Hindlimb muscle (tissue), 1 donor: ENCODE measurements around the gene ASIC4. TPM values are rescaled to one million over a fixed set of nuclear protein-coding genes. Genes with fewer than 3 reads are reported as not detected.

Experiments used
- DNase-seq: peaks from one replicate; pipeline ENCODE4 v3.0.0-alpha.2; 2013
- polyA plus RNA-seq: library from polyadenylated mRNA; unstranded; fragments of 120-200 nt; gene quantifications from one replicate; pipeline ENCODE4 v1.2.1, GENCODE V29; 2013; ENCODE audit not compliant: insufficient read length

Gene ASIC4
- polyA plus RNA-seq, 1 donor: 0.48 TPM

- no peak for DNase-seq
Measured at GRCh38 chr2:219515874-219516629, 1.8 kb downstream of the ASIC4 start.

GRCh38 chr2:219516888-219517287 is 2.6 kb downstream of the ASIC4 start:
- DNase-seq: no peak

DNA sequence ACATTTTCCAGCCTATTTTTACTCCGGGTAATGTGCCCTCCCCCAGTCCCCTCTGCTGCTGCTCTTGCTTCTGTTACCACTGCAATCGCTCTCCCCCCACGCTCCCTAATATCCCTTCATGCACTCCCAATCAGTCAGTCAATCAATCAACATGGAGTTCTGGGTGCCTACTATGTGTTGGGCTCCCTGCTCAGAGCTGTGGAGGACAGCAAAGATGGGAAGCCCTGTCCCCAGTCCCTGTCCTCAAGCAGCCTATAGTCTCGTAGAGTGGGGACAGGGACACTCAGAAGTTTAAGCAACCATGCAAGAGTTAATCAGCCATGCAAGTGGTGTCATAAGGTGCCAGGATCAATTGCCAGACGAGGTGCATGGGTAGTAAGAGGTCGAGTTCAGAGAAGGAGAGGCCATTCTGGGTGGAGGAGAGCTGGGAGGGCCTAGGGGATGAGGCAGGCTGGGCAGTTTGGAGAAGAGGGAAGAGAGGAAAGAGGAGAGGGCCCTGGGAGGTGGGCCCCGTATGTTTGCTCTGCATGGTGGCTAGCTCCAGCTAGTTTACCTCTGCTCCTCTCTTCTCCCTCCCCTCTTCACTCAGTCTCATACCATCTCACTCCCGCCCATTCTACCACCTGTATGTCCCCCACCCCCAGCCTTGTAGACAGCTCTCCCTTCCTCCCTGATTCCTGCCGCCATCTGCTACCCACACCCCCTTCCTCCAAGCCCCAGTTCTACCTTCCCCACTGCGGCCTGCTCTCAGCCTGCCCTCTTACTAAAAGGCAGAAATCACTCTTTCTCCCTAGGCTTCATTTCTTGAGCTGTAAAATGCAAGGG is 3.9 kb downstream of the ASIC4 start:
- DNase-seq: no peak

DNA sequence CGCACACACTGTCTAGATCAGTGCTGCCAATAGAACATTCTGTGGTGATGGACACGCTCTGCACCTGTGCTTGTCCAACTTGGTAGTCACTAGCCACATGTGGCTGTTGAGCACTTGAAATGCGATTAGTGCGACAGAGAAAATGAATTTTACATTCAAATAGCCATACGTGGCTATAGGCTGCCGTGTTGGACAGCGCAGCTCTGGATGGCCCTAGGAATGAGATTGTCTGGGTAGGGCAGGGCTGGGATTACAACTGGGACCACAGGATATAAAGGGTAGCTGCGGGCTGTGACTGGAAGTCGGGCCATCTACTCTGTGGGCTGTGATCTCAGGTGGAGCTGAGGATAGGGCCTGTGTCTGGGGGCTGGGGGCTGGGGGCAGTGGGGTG is 5.2 kb downstream of the ASIC4 start:
- DNase-seq: no peak

- DNase-seq: no peak
Measured at GRCh38 chr2:219520079-219520478, 5.8 kb downstream of the ASIC4 start.

DNA sequence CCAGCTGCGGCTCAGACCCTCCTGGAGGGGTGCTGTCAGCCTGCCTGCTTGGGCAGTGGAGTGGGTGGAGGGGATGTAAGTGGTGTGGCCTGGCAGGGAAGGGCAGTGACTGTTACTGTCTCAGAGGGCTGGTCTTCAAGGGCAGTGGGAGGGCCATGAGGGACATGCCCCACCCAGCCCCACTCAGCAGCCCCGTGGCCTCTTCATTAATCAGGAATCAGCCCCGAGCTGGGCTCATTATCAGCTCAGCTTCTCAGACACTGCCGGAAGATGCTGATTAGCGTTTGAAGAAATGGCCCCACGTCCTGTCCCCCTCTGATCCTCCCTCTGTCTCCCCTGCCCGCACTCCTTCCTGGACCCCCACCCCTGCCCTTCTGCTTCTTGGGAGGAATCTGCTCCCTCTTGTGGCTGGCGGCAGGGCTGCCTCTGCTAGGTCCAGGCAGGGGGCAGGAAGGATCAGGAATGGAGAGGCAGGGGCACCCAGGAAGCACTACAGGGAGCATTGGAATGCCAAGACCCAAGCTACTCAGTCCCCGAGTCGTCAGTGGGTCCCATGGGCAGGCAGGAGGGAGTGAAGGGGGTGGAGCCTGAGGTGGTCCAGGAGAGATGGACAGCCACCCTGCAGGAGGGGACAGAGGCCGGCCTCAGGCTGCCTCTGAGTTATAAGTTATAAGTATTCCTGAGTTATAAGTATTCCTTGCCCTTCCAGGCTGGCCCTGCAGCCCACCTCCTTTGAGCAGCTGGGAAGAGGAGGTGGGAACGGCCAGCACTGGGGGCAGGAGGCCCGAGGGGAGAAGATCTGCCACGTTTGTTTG is 7.0 kb downstream of the ASIC4 start:
- DNase-seq: no peak

DNA sequence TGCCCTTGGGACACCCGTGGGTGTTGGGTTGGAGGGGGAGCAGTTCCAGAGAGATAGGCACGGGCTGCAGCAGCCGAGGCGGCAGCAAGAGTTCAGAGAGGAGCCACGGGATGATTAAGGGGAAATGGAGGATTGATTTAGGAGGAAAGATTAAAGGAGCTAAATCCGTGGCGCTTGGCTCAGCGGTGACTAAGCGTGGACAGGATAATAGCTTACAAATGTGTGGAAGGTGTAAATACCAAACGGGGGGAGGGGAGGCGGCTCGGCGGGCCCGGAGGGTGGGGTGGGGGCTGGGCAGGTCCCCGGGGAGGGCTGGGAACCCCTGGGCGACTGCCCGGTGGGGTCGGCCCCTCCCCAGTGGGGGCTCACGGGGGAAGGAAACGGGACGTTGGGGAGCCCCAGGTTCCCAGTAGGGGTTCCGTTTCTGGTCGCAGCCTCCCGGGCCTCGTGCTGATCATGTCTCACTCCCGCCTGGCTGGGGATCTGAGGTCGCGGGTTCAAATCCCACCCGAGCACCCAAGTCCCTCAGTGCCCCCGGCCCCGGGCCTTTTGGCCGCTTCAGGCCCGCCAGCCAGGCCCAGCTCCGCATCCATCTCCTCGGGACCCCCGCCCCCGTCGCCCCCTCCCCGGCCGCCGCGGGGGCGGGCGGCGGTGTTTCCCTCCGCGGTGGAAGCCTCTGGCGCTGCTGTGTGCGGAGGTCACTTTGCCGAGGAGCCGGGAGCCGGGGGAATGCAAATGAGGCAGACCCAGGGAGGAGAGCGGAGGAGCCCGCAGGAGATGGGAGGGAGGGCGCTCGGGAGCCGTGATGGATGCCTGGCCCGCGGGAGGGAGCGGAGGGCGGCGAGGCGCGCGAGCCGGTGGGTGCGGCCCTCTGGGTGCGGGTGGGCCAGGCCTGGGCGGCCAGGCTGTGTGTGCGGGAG is 8.1 kb downstream of the ASIC4 start:
- DNase-seq: no peak

DNA sequence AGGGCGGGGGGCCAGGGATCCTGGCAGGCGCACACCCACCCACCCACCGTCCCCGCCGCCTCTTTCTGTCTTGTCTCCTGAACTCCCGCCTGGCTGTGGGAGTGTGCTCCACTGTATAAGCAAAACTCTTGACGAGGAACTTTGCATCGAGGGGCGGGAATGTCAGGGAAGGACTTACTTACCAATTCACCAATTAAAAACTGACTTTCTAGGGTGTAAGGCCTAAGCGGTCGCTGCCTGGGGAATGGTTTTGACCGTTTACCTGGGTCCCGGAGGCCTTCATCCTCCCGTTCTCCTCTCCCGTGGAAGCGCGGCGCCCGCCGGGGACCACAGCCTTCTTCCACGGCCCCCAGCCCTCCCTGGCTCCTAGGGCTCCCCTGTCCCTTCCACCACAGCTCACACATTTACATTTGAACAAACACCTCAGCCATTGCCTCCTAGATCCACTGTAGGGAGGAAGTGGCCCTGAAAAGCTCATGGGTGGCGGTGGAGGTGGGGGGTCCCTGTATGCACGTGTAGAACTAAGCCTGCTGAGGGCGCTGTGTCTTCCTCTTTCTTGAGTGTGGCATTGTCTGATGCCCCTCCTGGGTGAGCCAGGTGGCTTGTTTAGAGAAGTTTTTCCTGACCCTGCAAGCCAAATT is 8.9 kb downstream of the ASIC4 start:
- DNase-seq: no peak

GRCh38 chr2:219524817-219525216 is 10.5 kb downstream of the ASIC4 start:
- DNase-seq: no peak

DNA sequence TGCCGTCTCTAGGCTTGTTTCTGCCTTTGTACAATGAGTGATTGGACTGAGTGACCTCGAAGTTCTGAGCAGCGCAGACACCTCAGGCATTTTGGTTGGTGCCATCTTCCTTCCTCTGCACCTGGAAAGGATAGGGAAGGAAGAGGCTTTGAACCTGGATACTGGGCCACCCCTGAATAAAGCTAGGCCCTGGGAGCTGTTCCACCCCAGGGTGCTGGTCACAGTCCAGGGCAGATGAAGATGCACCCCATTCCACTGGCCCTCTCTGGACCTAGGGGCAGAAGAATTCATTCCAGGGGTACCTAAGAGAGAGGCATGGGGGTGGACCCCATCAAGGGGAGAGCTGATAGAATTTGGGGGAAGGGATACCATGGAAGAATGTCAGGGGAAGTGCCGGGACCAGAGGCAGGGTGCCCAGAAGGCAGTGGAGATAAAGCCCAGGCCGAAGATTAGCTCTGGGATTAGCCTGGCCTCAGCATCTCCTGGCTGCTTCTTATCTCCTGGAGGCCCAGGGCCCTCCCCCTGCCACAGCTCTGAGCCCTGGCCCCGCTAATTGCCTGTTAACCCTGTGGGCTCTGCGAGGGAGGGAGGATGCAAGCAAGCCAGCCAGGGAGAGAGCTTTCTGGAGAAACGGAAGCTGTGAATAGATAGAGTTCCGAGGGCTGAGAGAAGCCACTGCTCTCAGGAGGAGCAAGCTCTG is 11.4 kb downstream of the ASIC4 start:
- DNase-seq: no peak

GRCh38 chr2:219526320-219527075 is 12.2 kb downstream of the ASIC4 start:
- no peak for DNase-seq

DNA sequence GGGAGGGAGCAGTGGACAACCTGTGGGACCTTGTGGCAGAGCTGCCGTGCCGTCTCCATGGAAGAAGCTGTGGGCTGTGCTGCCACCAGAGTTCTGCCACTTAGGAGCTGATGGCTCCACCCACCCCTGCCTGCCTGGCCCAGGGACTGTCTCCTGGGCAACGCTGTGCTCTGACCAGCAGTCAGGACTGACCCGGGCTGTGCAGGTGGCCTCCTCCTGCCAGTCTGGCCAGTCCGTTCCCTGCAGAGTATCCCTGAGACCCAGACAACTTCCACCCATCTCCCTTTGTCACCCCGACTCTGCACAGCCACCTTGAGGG is 12.8 kb downstream of the ASIC4 start:
- no peak for DNase-seq

GRCh38 chr2:219527472-219527871 is 13.2 kb downstream of the ASIC4 start:
- DNase-seq: no peak

GRCh38 chr2:219530048-219530963 is 16.0 kb downstream of the ASIC4 start:
- peak; percentile 86 for DNase-seq

DNA sequence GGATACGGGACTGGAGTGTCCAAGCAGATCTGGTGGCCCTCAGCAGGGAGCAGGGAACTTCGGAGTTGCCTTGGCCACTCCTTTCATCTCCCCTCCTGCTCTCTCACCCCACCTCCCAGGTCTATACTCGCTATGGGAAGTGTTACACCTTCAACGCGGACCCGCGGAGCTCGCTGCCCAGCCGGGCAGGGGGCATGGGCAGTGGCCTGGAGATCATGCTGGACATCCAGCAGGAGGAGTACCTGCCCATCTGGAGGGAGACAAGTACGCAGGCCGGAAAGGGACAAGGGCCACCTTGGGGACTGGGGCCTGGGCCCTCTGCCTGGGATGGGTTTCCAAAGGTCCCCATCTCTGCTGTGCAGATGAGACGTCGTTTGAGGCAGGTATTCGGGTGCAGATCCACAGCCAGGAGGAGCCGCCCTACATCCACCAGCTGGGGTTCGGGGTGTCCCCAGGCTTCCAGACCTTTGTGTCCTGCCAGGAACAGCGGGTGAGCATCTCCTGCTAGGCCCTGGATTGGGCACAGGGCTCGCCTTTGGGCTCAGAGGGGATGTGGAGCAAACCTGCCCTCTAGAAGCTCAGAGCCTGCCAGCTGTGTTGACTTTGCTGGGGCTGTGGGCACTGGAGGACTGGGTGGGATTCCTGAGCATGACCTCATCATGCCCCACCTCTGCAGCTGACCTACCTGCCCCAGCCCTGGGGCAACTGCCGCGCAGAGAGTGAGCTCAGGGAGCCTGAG is 17.5 kb downstream of the ASIC4 start:
- DNase-seq: no peak

DNA sequence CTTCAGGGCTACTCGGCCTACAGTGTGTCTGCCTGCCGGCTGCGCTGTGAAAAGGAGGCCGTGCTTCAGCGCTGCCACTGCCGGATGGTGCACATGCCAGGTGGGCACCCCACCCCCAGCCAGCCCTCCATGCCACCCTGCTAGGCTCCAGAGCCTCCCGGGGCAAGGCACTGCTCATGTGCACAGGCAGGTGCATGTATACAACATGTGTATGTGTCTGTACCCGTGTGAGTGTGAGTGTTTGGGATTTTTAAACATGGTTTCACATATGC is 18.0 kb downstream of the ASIC4 start:
- DNase-seq: no peak

GRCh38 chr2:219533930-219534661 is 19.8 kb downstream of the ASIC4 start:
- no peak for DNase-seq

DNA sequence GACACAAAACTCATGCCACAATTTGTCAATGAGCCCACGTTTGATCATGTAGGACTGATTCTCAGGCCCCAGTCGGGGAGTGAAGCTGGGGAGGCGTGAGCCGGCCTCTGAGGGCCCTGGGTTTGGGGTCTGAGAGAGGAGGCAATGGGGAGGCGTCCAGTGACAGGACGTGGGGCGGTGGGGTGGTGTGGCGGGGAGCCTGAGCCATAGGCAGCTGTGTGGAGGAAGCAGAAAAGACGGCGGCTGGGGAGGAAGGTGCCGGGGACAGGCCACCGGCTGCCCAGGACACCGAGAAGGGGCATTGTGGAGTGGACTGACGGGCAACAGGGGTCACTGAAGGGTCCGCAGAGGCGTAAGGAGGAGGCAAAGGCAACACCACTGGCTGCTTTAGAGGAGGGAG is 22.1 kb downstream of the ASIC4 start:
- DNase-seq: no peak
